ENCODE results near the gene SSBP4.
A peak's percentile ranks its signal among the peaks of the same experiment; 100 is the strongest.
"Not testable (repeated sequence)": the region's sequence is repeated elsewhere in the genome, so short reads cannot be mapped to it uniquely, and the experiment has no call there.

The SSBP4 gene

DNA sequence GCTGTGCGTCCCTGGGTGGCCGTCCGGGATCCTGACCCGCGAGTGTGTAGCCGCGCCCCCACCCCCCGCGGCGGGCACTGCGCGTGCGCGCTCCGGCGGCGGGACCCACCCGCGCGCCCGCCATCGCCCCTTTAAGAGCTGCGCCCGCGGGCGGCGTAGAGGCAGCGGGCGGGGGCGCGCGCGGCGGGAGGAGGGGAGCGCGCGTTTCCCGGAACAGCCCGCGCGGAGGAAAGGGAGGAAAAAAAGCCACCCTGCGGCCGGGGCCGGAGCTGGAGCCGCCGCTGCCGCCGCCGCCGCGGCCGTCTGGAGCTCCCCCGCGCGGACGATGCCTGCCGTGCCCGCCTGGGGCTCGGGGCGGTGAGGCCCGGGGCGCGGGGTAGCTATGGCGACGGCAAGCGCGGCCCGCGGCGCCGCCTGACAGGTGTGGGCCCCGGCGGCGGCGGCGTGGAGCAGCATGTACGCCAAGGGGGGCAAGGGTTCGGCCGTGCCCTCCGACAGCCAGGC is at the start of gene SSBP4:
Gene SSBP4 (plus strand): TSS at position 204 of the 504 bp plus-strand sequence. CDS start 251 bp downstream, at position 455.
- DNase-seq = peak; percentile 44

GRCh38 chr19:18373407-18373891 is 45.7 kb upstream of the SSBP4 start:
- no peak for DNase-seq

GRCh38 chr19:18373892-18374629 is 45.1 kb upstream of the SSBP4 start:
- DNase-seq = peak; percentile 8

GRCh38 chr19:18377026-18377425 is 42.2 kb upstream of the SSBP4 start:
- DNase-seq = no peak

DNA sequence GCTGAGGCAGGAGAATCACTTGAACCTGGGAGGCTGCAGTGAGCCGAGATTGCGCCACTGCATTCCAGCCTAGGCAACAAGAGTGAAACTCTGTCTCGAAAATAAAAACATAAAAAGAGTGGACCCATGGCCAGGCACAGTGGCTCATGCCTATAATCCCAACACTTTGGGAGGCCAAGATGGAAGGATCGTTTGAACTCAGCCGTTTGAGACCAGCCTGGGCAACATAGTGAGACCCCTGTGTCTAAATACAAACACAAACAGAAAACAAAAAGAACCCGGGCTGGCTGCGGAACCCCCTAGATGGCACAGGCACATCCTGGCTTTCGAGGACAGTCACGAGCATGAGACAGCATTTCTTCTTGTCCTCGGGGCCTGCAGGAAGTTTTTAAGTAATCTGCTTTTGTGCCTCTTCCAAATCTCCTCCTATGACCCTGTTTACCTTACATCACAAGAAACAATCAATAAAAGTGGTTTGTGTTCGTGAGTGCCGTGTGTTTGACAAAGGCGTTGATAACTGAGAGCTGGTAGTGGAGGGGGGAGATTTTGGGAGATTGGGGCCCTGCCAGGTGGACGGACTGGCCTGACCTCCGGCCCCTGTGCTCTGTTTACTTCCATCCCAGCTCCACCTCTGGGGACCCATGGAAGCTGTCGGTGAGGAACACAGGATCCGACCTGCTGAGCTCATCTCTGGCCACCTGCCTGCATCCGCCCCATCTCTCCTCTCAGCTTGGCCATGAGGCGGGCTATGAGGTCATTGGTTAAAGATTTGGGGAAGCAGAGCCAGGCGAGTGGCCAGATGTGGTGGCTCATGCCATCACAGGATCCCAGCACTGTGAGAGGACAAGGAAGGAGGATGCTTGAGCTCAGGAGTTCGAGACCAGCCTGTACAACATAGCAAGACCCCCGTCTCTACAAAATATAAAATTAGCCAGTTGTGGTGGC is 39.1 kb upstream of the SSBP4 start:
- DNase-seq = no peak

GRCh38 chr19:18380843-18381242 is 38.4 kb upstream of the SSBP4 start:
- no peak for DNase-seq

DNA sequence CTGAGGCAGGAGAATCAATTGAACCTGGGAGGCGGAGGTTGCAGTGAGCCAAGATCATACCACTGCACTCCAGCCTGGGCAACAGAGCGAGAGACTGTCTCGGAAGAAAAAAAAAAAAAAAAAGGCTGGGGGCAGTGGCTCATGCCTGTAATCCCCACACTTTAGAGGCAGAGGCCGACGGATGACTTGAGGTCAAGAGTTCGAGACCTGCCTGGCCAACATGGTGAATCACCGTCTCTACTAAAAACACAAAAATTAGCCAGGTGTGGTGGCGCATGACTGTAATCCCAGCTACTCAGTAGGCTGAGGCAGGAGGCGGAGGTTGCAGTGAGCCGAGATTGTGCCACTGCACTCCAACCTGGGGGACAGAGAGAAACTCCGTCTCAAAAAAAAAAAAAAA is 35.6 kb upstream of the SSBP4 start:
- DNase-seq = not testable (repeated sequence)

DNA sequence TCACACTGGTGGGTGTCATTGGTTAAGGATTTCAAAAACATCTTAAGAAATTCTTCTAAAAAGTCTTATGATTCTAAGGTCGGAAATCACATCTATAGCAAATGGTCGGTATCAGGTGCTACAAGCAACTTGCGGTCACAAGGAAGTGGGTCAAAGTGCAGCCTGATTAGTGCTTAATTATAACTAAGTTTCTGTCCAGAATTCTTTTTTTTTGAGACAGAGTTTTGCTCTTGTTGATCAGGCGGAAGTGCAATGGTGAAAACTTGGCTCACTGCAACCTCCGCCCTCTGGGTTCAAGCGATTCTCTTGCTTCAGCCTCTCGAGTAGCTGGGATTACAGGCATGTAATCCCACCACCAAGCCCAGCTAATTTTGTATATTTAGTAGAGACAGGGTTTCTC is 34.4 kb upstream of the SSBP4 start:
- no peak for DNase-seq

- no peak for DNase-seq
Observed at GRCh38 chr19:18385359-18385674, 33.9 kb upstream of the SSBP4 start.

GRCh38 chr19:18385675-18386542 is 33.3 kb upstream of the SSBP4 start, which contains the start of gene GDF15:
Gene GDF15, plus strand, starts transcription at chr19:18386158. Its CDS starts 32 bp downstream, at chr19:18386190.
- peak; percentile 31 for DNase-seq

DNA sequence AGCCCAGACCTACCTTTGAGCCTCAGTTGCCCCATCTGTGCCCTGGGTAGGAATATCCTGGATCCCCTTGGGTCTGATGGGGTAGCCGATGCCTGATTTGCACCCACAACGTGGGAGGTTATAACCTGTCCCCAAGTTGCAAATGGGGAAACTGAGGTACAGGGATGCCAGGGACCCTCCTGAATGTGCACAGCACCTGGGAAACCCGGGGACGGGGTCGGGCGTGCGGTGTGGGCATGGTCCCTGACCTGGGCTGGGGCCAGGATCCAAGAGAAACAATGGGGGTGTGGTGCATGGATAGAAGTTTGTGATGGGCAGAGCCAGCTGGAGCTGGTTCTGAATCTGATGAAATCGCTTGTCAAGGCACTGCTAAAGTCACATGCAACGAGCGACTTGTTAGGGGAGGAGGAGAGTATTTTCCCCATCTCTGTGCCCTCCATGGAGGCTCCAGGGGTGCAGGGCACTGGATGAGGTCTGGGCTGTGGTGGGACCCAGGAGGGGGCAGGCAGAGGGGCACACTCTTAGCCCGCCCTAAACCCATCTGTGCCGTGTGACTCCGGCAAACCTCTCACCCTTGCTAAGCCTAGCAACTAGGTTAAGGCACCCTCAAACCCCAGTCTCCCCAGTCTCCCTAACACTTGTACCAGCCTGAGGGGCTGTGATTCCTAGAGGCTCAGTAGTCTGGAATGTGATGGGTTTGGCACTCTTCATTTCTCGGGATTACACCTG is 32.5 kb upstream of the SSBP4 start:
- no peak for DNase-seq

- peak; percentile 64 for DNase-seq
Observed at GRCh38 chr19:18388100-18388959, 30.9 kb upstream of the SSBP4 start.

DNA sequence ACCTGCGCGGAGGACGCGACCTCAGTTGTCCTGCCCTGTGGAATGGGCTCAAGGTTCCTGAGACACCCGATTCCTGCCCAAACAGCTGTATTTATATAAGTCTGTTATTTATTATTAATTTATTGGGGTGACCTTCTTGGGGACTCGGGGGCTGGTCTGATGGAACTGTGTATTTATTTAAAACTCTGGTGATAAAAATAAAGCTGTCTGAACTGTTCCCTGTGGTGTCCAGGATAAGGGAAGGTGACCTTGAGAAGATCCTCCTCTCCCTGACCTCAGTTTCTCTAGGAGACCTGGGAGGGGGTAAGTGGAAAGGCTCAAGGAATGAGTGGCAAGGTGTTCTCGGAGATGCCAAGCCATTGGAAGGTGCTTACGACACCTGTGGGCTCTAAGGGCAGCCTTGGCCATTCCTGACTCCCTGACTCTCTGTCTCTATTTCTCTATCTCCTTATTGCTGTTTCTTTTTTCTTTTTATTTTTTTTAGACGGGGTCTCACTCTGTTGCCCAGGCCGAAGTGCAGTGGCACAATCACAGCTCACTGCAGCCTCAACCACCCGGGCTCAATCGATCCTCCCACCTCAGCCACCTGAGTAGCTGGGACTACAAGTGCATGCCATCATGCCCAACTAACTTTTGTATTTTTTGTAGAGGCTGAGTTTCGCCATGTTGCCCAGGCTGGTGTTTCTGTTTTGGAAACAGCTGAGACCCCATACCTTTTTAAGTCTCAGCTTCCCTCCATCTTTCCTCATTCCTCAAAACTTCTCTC is 30.1 kb upstream of the SSBP4 start:
- no peak for DNase-seq

DNA sequence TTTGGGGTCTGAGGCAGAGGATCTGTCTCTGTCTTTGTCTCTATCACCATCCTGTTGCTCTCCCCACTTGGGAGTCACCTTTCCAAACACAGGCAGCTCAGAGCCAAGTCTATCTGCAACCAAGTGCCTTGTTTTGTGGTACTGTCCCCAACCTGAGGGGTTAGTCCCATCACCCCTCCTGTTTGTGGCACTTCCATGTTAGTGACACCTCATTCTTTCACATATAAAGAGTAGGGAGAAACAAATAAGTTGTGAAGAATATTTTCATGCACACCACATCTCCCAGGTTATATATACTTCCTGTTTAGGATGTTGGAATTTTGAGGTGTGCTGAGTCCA is 29.5 kb upstream of the SSBP4 start:
- no peak for DNase-seq

- peak; percentile 62 for DNase-seq
Observed at GRCh38 chr19:18390065-18390907, 28.9 kb upstream of the SSBP4 start.

GRCh38 chr19:18391509-18392075 is 27.6 kb upstream of the SSBP4 start:
- no peak for DNase-seq

- no peak for DNase-seq
Observed at GRCh38 chr19:18392417-18392816, 26.8 kb upstream of the SSBP4 start.

DNA sequence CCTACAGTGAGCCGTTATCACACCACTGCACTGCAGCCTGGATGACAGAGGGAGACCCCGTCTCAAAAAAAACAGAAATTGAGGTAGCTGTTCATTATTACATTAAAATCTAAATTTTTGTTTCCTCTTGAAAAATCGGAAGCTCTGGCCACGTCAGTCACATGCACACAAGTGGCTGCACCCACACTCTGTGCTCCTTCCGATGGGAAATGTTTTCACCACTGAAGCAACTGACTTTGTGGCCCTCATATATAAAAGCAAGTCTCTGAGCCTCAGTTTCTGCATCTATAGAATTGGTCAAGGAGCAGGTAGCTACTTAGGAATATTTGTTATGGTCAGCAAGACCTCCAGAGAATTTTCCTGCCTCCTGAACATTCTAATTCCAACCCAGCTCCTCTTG is 26.3 kb upstream of the SSBP4 start:
- no peak for DNase-seq

GRCh38 chr19:18393836-18394235 is 25.4 kb upstream of the SSBP4 start:
- no peak for DNase-seq

Measured in NCI-H1694 treated with DMSO at 0.1 percent for 48 hours (cell line).